ENCODE measurements around the gene CIRBP.

DNA sequence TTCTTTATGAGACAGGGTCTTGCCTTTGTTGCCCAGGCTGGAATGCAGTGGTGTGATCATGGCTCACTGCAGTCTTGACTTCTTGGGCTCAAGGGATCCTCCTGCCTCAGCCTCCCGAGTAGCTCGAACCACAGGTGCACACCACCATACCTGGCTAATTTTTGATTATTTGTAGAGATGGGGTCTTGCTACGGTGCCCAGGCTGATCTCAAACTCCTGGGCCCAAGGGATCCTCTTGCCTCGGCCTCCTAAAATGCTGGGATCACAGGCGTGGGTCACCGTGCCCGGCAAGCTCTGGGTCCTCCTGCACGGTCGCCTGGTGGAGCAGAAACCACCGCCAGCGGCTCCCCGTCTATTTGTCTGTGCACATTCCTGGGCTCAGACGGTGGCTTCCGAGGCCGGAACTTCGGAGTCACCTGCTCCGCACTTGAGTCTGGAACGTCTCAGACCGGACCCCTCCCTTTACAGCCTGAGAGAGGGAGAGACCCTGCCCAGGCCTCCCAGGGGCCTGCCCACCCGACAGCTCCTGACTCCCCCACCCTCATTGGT, 38.7 kb downstream of the CIRBP start:
- TF ChIP-seq, protein P1, sequence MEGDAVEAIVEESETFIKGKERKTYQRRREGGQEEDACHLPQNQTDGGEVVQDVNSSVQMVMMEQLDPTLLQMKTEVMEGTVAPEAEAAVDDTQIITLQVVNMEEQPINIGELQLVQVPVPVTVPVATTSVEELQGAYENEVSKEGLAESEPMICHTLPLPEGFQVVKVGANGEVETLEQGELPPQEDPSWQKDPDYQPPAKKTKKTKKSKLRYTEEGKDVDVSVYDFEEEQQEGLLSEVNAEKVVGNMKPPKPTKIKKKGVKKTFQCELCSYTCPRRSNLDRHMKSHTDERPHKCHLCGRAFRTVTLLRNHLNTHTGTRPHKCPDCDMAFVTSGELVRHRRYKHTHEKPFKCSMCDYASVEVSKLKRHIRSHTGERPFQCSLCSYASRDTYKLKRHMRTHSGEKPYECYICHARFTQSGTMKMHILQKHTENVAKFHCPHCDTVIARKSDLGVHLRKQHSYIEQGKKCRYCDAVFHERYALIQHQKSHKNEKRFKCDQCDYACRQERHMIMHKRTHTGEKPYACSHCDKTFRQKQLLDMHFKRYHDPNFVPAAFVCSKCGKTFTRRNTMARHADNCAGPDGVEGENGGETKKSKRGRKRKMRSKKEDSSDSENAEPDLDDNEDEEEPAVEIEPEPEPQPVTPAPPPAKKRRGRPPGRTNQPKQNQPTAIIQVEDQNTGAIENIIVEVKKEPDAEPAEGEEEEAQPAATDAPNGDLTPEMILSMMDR (IDR thresholded peaks at IDR 0.05 in 4 of 5, conservative IDR thresholded peaks at IDR 0.05 in 1 of 5): no peak
- no peak for TF ChIP-seq POLR2A (IDR thresholded peaks at IDR 0.05)
